Upper lobe of left lung (tissue), 4 donors: ENCODE data around the gene SNX14.

ENCODE experiments used
- CTCF ChIP-seq, 6 experiments: fragments of 450-650 bp in 4 of 6; fragments of 200-600 bp in 2 of 6; sonication (generic) in 2 of 6; IDR thresholded peaks; one replicate each; pipeline ENCODE4 v1.5.1; 2016 to 2019; ENCODE audit warnings: antibody characterized with exemption in 6 of 6
- POLR2A ChIP-seq, 4 donors: fragments of 450-650 bp; IDR thresholded peaks; one replicate each; pipeline ENCODE4 v1.5.1; 2016 to 2017; ENCODE audit warnings: antibody characterized with exemption in 4 of 4, mild to moderate bottlenecking in 2 of 4
- POLR2AphosphoS5 ChIP-seq, 2 donors: sonication (generic); formaldehyde crosslinking; IDR thresholded peaks; one replicate each; pipeline ENCODE4 v1.5.1; 2017; ENCODE audit warnings: antibody characterized with exemption in 2 of 2

- no peak for TF ChIP-seq CTCF (IDR thresholded peaks at IDR 0.05)
- TF ChIP-seq POLR2AphosphoS5 (IDR thresholded peaks at IDR 0.05) = no peak
- no peak for TF ChIP-seq POLR2A (IDR thresholded peaks at IDR 0.05)
These were observed 31.8 kb downstream of the SNX14 start for GRCh38 chr6:85561750-85562357.
